Measurements from ENCODE around the gene COL9A3.

GRCh38 chr20:62832212-62832922 lies 15.5 kb downstream of the COL9A3 start:
- peak; percentile 14 for TF ChIP-seq CTCF (IDR thresholded peaks at IDR 0.05; ENCODE audit: low read length)
- no peak for TF ChIP-seq EZH2phosphoT487 (IDR thresholded peaks at IDR 0.05; ENCODE audit: low read length)

Data from MM.1S (cell line).